GM21360 (cell line): ENCODE data around the gene HNRNPH3.
"Not testable (repeated sequence)": the region's sequence is repeated elsewhere in the genome, so short reads cannot be mapped to it uniquely, and the experiment has no call there.

Experiments
- ATAC-seq: cut with Tn5 transposase; IDR thresholded peaks from one replicate; pipeline ENCODE4 v1.9.1; 2021; ENCODE audit warnings: mild to moderate bottlenecking, moderate library complexity; ENCODE audit not compliant: unreplicated experiment

The HNRNPH3 gene

DNA sequence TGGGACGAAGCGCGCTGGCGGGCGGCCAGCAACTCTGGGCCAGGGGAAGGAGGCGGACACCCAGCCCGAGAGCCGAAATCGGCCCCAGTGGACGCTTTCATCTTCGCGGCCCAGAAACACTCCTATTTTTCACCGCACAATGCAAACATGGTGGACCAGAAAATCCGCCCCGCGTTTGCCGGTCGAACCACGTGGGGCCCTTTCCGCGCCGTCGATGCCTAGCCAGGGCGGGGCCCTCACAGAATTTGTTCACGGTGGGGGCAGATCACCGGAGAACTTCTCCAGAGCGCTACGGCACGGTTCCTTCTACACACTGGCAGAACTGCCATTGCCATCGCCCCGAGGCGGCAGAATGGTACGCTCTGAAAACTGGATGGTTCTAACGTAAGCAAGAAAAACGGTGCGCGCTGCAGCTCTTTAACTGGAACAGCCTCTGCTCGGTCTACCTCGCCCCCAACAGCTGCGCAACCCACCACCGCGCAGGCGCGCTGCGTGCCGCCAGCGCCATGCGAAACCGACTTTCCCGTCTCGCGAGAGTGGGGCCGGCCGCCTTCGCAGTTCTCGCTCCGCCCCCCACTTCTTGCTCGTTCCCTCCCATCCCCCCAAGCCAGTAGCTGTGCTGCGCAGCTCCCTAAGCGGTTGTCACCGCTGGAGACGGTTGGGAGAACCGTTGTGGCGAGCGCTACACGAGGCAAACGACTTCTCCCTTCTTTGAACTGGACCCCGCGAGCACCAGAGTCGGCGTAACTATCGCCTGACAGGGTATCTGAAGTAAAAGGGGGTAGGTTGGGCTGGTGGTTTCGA is at the start of gene HNRNPH3:
Gene HNRNPH3 (plus strand): TSS at position 610 of the 804 bp plus-strand sequence. CDS start 5,158 bp downstream, outside the sequence.
- peak; percentile 80 for ATAC-seq

DNA sequence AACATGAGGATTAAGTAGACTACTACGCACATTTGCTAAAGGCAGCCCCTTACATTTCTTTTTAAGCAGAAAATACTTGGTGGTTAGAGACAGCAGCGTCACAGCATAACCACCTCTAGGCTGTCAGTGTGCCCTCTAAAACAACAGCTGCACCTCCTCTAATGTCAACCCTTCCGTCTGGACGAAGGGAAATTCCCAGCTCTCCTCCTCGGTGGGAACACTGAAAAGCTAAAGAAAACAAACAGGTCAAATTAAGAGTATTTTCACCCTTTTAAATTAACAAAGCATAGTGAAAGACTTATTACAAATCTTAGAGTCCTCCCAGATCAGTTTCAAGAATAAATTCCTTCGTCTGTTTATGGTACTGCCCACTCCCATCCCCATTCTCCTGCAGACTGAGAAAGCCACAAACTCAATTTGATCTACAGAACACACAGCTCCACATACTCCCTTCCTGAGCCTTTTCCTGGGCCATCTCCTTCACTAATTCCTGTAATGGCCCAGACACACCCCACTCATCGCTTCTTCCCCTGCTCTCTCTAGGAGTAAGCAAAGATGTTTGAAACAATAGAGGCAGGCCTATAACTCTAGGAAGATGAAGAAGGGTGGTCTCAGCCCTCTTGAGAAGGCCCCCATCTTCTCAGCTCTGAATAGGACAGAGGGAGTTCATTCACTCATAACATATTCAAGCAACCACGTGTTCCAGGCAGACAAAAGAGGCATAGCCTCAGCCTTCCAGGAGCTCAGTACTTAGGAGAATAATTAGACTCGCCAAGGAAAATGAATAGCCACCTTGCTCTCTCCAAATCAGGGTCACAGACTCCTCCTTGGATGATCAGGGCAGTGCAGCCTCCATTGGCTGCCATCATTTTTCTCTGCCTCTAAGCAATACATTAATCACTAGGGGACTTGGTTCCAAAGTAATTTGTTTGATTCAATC is 47.5 kb upstream of the HNRNPH3 start:
- ATAC-seq, result no peak

DNA sequence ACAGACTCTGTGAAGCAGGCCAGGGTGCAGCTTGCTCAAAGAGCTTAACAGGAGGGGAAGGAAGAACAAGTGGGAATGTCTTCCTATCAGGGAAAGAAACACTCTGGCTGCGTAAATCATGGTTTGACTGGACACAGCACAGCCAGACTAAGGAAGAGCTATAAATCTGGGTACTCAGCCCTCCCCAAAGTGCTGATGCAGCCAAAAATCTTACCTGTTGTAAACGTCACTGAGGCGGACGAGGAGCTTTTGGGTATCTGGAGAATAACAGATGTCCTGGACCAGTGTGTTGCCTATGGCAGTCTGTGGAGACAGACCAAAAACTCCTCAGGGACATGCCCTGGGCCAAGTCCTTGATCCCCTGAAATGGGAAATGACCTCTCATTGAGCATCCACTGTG is 43.1 kb upstream of the HNRNPH3 start:
- no peak for ATAC-seq

- ATAC-seq, result no peak
These were observed 41.1 kb upstream of the HNRNPH3 start for GRCh38 chr10:68290736-68291135.

GRCh38 chr10:68296843-68297663 is 34.8 kb upstream of the HNRNPH3 start:
- ATAC-seq, result no peak

DNA sequence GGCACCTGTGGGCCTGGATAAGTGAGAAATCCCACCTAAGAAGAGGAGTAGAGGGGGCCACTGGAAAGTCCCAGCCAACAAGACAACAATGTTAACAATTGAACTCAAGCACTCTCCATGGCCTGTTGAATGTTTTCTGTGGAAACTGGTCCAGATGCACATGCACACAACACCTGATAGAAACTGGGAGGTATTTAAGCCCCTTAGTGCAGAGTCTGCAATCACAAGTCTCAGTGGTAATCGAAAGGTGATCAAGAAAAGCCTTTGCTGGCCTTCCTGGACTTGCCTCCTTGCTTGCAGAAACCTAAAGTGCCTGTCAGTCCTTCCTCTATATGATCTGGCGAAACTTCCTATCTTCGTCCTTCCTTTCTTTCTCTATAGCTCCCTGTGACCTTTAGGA is 30.6 kb upstream of the HNRNPH3 start:
- ATAC-seq, result no peak

DNA sequence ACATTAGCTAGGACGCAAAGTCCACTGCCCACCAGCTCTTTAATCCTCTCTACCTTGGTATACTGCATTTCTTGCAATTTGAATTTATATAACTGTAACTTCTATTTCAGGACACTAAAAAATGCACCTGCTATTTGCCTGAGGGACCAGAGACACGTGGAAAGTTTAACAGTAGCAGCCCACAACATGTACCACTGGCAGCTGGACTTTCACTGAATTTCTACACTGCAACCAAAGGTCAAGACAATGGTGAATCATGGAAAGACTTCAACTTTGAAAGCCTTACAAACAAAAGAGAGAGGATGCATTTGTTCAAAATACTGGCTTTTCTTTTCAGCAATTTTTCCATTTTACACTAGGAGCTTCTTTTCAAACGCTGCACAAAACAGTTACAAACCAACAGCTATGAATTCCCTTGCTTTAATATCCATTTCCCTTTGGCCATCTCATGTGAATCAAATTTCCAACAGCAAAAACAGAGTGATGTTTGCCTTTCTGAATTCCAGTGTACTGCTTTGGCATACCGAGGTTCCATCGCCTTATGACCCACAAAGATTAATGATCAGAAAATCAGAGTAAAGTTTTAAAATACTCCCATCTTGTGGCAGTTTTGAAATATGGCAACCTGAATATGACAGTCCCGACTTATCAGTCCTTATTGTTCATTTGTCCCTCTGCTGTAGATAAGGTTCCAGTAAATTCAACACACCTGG is 29.9 kb upstream of the HNRNPH3 start:
- no peak for ATAC-seq

DNA sequence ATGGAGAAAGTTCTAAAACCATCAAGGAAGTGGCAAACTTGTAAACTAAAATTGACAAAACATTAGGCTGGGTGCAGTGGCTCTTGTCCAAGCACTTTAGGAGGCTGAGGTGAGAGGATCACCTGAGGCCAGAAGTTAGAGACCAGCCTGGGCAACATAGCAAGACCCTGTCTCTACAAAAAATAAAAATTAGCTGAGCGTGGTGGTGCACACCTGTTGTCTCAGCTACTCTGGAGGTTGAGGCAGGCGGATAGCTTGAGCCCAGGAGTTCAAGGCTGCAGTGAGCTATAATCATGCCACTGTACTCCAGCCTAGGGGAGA is 29.4 kb upstream of the HNRNPH3 start:
- ATAC-seq, result no peak

DNA sequence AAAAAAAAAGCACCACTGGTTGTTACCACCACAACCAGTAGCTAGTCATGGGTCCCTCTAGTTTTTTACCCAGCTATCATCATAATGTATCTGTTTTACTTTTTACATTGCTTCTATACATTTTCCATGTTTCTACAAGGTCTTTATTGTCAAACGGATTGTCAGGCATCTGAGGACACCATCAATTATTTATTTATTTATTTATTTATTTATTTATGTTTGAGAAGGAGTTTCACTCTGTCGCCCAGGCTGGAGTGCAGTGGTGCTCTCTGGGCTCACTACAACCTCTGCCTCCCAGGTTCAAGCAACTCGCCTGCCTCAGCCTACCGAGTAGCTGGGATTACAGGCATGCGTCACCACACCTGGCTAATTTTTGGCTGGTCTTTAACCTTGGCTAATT is 29.0 kb upstream of the HNRNPH3 start:
- no peak for ATAC-seq

DNA sequence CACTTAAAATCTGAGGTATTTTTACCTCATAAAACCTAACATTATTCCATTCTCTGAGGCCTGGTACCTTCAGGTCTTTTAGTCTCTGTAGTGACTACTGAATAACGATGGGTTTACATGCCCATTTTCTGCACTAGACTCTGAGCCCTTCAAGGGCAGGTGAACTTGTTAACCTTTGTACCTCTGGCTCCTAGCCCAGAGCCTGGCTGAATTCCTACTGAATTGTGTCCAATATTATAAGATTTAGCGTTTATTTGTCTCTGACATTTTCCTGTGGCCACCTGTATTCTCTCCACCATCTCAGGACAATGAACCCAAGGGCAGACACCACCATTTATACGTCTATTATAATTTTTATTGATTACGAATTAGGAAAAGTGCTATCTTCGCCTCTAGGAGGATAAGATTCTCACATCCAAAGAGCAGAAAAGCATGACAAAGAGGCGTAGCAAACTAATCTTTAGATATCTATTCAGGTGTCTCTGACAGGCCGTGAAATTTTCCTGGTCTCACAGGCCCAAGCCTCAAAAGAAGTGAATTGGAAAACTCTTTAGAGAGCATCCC is 27.9 kb upstream of the HNRNPH3 start:
- ATAC-seq, result no peak

GRCh38 chr10:68305854-68306253 is 26.0 kb upstream of the HNRNPH3 start:
- no peak for ATAC-seq

DNA sequence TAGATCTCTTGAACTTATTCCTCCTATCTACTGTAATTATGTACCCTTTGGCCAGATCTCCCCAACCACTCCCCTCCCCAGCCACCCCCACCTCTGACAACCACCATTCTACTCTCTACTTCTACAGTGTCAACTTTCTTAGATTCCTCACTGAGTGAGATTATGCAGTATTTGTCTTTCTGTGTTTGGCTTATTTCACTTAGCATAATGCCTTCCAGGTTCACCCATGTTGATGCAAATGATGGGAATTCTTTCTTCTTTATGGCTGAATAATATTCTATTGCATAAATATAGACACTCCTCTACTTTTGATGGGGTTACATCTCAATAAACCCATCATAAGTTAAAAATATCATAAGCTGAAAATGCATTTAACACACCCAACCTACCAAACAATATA is 21.3 kb upstream of the HNRNPH3 start:
- ATAC-seq, result no peak

- not testable (repeated sequence) for ATAC-seq
These were observed 16.9 kb upstream of the HNRNPH3 start for GRCh38 chr10:68314930-68315329.

- no peak for ATAC-seq
These were observed 16.3 kb upstream of the HNRNPH3 start for GRCh38 chr10:68315582-68315981.

DNA sequence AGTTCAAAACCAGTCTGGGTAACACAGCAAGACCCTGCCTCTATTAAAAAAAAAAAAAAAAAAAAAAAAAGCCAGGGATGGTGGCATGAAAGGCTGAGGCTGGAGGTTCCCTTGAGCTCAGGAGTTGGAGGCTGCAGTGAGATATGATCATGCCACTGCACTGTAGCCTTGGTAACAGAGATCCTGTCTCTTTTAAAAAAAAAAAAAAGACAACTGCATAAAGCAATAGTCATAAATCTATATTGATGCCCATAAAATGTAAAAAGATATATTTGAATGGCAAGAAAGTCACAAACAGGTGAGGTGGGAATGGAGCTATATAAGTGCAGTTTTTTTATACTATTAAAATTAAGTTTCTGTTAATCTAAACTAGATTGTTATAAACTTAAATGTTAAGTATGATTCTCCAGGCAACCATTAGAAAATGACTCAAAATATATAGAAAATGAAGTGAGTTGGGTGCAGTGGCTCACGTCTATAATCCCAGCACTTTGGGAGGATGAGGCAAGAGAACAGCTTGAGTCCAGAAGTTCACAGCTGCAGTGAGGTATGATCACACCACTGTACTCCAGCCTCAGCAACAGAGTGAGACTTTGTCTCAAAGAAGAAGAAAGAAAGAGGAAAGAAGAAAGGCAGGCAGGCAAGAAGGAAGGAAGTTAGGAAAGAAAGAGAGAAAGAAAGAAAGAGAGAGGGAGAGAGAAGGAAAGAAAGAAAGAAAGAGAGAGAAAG is 13.4 kb upstream of the HNRNPH3 start:
- ATAC-seq, result no peak

DNA sequence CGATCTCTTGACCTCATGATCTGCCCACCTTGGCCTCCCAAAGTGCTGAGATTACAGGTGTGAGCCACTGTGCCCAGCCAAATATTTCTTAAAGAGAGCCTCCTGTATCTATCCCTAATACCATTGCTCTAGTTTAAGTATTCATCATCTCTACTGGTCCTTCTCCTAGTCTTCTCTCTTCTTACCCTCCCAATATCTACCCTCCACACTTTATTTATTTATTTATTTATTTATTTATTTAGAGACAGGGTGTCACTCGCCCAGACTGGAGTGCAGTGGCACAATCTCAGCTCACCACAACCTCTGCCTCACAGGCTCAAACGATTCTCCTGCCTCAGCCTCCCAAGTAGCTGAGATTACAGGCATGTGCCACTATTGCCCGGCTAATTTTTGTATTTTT is 7.5 kb upstream of the HNRNPH3 start:
- not testable (repeated sequence) for ATAC-seq

GRCh38 chr10:68327889-68328786 is 3.7 kb upstream of the HNRNPH3 start:
- ATAC-seq, result no peak

GRCh38 chr10:68329506-68329861 is 2.4 kb upstream of the HNRNPH3 start:
- ATAC-seq, result no peak
